Renal cortical epithelial cell (primary cell): ENCODE results near the gene COQ6. TPM values are rescaled to one million over a fixed set of nuclear protein-coding genes. Genes with fewer than 3 reads are reported as not detected.
"Not testable (repeated sequence)": the region's sequence is repeated elsewhere in the genome, so short reads cannot be mapped to it uniquely, and the experiment has no call there.

Source experiments
- DNase-seq: peaks from one replicate; pipeline ENCODE4 v3.0.0-alpha.2; 2011; ENCODE audit warnings: low read depth
- total RNA-seq: library from RNA; depleted of rRNA; stranded (reverse); fragments of >200 nt; gene quantifications from 2 replicates; pipeline ENCODE4 v1.2.3, GENCODE V29; 2014

The COQ6 gene
- 17.2 and 23.7 TPM in 2 replicates for total RNA-seq

- peak; percentile 93 for DNase-seq
Measured at GRCh38 chr14:73949752-73950734, at the start of gene COQ6, which contains the start of gene FAM161B. TSS of gene COQ6 (plus strand) at chr14:73950302. CDS start at chr14:73950333, 31 bp downstream. TSS of gene FAM161B (minus strand) at chr14:73950094. CDS start at chr14:73950026, 68 bp downstream.

- no peak for DNase-seq
Measured at GRCh38 chr14:73903028-73903427, 47.1 kb upstream of the COQ6 start.

- DNase-seq: no peak
Measured at GRCh38 chr14:73909681-73910080, 40.4 kb upstream of the COQ6 start.

- no peak for DNase-seq
Measured at GRCh38 chr14:73913256-73913655, 36.8 kb upstream of the COQ6 start.

- DNase-seq: no peak
Measured at GRCh38 chr14:73916324-73916723, 33.8 kb upstream of the COQ6 start.

GRCh38 chr14:73919457-73919856, 30.6 kb upstream of the COQ6 start:
- DNase-seq: not testable (repeated sequence)

- DNase-seq: no peak
Measured at GRCh38 chr14:73924337-73924736, 25.8 kb upstream of the COQ6 start.

- DNase-seq: peak; percentile 15
Measured at GRCh38 chr14:73935666-73936065, 14.4 kb upstream of the COQ6 start.

GRCh38 chr14:73936548-73936947, 13.6 kb upstream of the COQ6 start:
- DNase-seq: no peak

- DNase-seq: no peak
Measured at GRCh38 chr14:73937012-73937411, 13.1 kb upstream of the COQ6 start.

- no peak for DNase-seq
Measured at GRCh38 chr14:73942180-73942579, 7.9 kb upstream of the COQ6 start.

GRCh38 chr14:73943083-73943482, 7.0 kb upstream of the COQ6 start:
- peak; percentile 86 for DNase-seq

GRCh38 chr14:73944432-73945158, 5.5 kb upstream of the COQ6 start:
- no peak for DNase-seq

GRCh38 chr14:73945159-73945670, 4.9 kb upstream of the COQ6 start:
- DNase-seq: no peak

- no peak for DNase-seq
Measured at GRCh38 chr14:73953731-73954130, 3.6 kb downstream of the COQ6 start.

- DNase-seq: no peak
Measured at GRCh38 chr14:73955674-73956073, 5.6 kb downstream of the COQ6 start.

GRCh38 chr14:73958591-73958990, 8.5 kb downstream of the COQ6 start:
- no peak for DNase-seq

GRCh38 chr14:73961192-73961591, 11.1 kb downstream of the COQ6 start:
- DNase-seq: no peak

- DNase-seq: no peak
Measured at GRCh38 chr14:73965216-73965615, 15.1 kb downstream of the COQ6 start.

- DNase-seq: no peak
Measured at GRCh38 chr14:73968885-73969284, 18.8 kb downstream of the COQ6 start.

GRCh38 chr14:73973497-73973896, 23.4 kb downstream of the COQ6 start:
- no peak for DNase-seq

GRCh38 chr14:73976125-73976524, 26.0 kb downstream of the COQ6 start:
- DNase-seq: peak; percentile 43
